NCI-H2029 treated with DMSO at 0.1 percent for 48 hours (cell line): ENCODE results near the gene ZNF93.
"Not testable (repeated sequence)": the region's sequence is repeated elsewhere in the genome, so short reads cannot be mapped to it uniquely, and the experiment has no call there.

Source experiments
- DNase-seq: peaks from one replicate; lab custom pipeline; 2025; lab: John Stamatoyannopoulos, UW

Gene ZNF93

GRCh38 chr19:19938449-19938848, 37.7 kb downstream of the ZNF93 start:
- no peak for DNase-seq

GRCh38 chr19:19943848-19944582, 43.3 kb downstream of the ZNF93 start:
- DNase-seq: no peak

GRCh38 chr19:19944583-19944880, 43.8 kb downstream of the ZNF93 start:
- DNase-seq: no peak

GRCh38 chr19:19946226-19946625, 45.5 kb downstream of the ZNF93 start:
- DNase-seq: no peak

GRCh38 chr19:19948800-19949199, 48.1 kb downstream of the ZNF93 start:
- no peak for DNase-seq

GRCh38 chr19:19955208-19955607, 54.5 kb downstream of the ZNF93 start:
- DNase-seq: no peak

- DNase-seq: no peak
Observed at GRCh38 chr19:19956434-19957075, 55.8 kb downstream of the ZNF93 start.

- DNase-seq: not testable (repeated sequence)
Observed at GRCh38 chr19:19957766-19958165, 57.0 kb downstream of the ZNF93 start.

- DNase-seq: peak; percentile 13
Observed at GRCh38 chr19:19959151-19959799, 58.5 kb downstream of the ZNF93 start.

GRCh38 chr19:19964416-19964815, 63.7 kb downstream of the ZNF93 start:
- no peak for DNase-seq

GRCh38 chr19:19966126-19966525, 65.4 kb downstream of the ZNF93 start:
- DNase-seq: not testable (repeated sequence)

GRCh38 chr19:19966862-19967261, 66.1 kb downstream of the ZNF93 start:
- DNase-seq: no peak
